T1000 (cell line): ENCODE data around the gene LILRA2.
"Not testable (repeated sequence)": the region's sequence is repeated elsewhere in the genome, so short reads cannot be mapped to it uniquely, and the experiment has no call there.

Source experiments
- DNase-seq: peaks from one replicate; lab custom pipeline; 2025; ENCODE audit warnings: mixed read lengths; lab: John Stamatoyannopoulos, UW

Gene LILRA2

DNA sequence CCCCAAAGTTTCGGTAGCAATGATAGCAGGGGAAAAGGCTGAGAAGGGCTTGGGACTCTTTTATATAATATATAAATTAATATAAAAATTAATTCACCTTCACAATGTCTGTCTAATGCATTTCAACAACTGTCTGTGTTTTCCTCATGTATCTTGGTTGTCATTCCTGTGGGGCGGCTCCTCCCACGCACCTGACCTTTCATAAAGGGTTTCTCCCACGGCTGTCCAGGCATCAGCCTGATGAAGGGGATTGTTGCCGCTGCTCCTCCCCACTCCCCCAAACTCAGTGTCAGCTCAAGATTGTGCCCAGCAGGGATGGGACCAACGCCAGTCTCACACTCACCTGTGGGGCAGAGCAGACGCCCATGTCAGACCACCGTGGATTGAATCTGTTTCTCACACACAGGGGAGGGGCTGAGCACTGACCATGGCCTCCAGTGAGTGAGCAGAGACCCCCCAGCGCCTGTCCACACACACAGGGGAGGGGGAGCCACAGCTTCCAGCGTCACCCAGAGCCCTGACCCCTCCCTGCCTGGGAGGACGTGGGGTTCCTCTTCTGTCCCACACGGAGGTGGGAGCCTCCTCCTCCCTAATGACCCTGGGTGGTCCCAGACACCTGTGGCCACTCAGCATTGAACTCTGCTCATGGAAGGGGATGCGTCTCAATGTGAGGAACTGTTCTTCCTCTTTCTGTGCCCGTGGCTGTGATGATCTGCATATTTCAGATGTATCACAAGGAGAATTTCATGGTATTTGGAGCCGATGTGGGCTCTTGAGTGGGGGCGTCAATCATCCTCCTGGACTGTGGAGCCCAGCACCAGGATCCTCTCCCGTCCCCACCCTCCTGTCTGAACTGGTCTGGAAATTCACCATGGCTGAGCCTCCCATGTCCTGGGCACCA lies 1.6 kb upstream of the LILRA2 start:
- not testable (repeated sequence) for DNase-seq

DNA sequence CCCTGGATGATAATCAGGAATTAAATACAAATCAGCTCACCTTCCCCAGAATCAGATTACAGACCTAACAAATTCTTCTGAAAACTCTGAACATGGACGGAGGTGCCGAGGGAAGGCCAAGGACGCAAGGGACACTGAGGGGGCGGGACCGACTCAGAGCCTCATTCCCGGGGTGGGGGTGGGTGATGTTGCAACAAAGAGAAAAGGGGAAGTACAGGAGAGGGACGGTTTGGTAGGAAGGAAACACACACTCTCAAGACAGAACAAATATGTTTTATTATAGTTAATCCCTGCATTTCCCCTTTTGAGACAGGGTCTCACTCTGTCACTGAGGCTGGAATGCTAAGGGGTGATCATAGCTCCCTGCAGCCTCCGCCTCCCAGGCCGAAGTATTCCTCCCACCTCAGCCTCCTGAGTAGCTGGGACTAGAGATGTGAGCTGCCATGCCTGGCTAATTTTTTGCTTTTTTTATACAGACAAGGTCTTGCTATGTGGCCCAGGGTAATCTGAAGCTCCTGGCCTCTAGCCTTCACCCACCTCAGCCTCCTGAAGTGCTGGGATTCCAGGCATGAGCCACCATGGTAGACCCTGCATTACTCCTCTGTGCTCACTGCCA lies 786 bp upstream of the LILRA2 start:
- DNase-seq, result no peak

DNA sequence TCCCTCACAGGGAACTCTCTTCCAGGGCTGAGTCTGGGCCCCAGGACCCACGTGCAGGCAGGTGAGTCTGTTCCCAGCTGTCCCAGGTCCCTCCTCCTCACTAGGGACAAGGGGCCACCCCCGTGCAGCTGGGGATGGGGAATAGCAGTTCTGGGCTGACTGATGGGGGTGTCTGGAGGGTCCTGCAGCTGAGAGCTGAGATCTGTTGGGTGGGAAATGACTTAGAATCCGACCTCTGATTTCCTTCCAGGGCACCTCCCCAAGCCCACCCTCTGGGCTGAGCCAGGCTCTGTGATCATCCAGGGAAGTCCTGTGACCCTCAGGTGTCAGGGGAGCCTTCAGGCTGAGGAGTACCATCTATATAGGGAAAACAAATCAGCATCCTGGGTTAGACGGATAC lies 461 bp downstream of the LILRA2 start:
- DNase-seq, result no peak

DNA sequence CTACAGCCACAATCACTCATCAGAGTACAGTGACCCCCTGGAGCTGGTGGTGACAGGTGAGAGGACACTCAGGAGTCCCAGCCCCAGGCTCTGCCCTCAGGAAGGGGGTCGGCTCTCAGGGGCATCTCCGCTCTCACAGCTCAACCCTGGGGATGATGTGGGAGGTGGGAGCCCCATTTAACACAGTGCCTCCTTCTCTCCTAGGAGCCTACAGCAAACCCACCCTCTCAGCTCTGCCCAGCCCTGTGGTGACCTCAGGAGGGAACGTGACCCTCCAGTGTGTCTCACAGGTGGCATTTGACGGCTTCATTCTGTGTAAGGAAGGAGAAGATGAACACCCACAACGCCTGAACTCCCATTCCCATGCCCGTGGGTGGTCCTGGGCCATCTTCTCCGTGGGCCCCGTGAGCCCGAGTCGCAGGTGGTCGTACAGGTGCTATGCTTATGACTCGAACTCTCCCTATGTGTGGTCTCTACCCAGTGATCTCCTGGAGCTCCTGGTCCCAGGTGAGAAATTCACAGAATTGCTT lies 1.0 kb downstream of the LILRA2 start:
- DNase-seq, result no peak

DNA sequence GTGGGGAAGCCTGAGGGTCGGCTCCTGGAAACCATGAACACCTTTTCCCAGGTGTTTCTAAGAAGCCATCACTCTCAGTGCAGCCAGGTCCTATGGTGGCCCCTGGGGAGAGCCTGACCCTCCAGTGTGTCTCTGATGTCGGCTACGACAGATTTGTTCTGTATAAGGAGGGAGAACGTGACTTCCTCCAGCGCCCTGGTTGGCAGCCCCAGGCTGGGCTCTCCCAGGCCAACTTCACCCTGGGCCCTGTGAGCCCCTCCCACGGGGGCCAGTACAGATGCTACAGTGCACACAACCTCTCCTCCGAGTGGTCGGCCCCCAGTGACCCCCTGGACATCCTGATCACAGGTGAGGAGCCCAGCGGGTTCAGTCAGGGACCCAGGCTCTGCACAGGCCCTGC lies 1.6 kb downstream of the LILRA2 start:
- DNase-seq, result not testable (repeated sequence)

DNA sequence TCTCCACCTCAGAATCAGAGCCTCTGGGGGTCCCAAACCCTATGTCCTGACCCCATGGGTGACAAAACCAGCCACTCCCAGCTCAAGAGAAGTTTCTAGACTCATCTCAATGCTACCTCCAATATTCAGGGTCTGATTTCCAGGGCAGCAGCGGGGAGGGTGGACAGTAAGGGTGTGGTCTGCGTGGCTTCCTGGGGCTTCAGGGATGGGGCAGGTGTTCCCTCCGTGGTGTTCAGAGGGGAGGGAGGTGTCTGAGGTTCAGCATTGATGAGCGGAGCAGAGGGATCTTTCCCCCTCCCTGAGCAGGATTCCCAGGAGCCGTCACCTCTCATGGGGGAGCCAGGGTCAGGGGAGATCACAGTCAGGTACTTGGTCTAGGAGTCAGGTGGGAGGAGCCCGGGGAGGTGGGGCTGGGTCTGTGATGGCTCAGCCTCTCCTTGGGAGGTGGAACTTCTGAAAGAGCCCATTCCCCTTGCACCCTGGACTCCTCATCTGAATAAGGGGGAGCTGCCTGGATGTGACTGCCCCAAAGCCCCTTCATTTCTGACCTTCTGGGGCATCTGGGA lies 2.9 kb downstream of the LILRA2 start:
- no peak for DNase-seq

DNA sequence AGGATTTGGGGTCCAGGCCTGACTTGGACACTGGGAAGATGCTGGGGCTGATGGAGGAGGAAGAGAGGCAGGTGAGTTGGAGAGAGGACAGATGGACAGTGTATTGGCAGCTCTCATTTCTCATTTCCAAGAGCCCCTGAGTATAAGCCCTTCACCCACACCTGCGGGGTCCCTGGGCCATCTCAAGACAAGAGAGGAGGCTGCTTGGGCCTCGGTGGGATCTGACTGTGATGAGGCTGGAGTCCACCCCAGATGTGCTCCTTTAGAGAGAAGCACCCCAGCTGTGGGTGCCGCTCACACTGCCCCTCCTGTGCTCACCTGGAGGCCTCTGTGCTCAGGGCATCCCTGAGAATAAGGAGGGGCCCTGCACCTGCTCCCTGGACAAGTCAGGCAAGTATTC lies 3.7 kb downstream of the LILRA2 start:
- no peak for DNase-seq

DNA sequence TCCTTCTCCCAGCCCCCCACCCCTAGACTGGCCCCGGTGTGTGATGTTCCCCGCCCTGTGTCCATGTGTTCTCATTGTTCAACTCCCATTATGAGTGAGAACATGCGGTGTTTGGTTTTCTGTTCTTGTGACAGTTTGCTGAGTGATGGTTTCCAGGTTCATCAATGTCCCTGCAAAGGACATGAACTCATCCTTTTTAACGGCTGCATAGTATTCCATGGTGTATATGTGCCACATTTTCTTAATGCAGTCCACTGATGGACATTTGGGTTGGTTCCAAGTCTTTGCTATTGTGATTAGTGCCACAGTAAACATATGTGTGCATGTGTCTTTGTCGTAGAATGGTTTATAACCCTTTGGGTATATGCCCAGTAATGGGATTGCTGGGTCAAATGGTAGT lies 4.7 kb downstream of the LILRA2 start:
- DNase-seq, result not testable (repeated sequence)

DNA sequence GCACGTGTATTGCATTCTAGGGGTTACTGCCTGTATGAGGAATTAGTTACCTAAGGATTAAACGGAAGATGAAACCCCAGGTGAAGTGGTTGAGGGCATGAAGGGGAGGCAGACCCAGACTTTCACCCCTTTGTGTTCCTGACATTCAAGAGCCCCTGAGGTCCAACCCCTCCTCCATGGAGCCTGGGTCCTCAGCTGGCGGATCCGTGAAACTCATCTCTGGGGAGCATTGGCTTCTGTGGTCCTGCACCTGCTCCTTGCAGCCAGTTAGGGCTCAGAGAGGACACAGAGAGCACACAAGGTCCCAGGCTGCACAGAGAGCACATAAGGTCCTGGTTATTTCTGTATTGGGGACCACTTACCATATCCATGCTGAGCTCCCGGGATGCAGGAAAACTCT lies 12.8 kb downstream of the LILRA2 start:
- no peak for DNase-seq

DNA sequence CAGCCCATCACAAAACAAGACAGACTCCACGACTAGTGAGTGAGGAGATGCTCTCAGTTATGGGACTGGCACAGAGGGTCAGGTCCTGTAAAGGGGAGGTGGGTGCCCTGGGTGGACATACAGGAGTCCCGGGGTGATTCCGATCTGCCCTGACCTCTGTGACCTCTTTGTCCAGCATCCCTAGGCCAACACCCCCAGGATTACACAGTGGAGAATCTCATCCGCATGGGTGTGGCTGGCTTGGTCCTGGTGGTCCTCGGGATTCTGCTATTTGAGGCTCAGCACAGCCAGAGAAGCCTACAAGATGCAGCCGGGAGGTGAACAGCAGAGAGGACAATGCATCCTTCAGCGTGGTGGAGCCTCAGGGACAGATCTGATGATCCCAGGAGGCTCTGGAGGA lies 13.4 kb downstream of the LILRA2 start:
- no peak for DNase-seq

DNA sequence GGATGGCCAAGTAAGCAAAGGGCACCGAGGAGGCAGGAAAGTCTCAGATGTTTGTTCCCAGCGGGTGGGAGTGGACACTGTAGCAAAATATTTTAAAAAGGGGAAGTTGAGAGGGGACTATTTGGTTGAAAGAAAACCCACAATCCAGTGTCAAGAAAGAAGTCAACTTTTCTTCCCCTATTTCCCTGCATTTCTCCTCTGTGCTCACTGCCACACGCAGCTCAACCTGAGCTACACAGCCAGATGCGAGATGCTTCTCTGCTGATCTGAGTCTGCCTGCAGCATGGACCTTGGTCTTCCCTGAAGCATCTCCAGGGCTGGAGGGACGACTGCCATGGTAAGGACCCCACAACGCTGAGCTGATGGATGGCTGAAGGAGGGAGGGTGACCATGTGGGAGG lies 19.9 kb downstream of the LILRA2 start, which contains the start of gene LILRA1:
TSS of gene LILRA1 (plus strand) at position 188 of the 400 bp plus-strand sequence. CDS start 613 bp downstream, outside the sequence.
- DNase-seq, result not testable (repeated sequence)

DNA sequence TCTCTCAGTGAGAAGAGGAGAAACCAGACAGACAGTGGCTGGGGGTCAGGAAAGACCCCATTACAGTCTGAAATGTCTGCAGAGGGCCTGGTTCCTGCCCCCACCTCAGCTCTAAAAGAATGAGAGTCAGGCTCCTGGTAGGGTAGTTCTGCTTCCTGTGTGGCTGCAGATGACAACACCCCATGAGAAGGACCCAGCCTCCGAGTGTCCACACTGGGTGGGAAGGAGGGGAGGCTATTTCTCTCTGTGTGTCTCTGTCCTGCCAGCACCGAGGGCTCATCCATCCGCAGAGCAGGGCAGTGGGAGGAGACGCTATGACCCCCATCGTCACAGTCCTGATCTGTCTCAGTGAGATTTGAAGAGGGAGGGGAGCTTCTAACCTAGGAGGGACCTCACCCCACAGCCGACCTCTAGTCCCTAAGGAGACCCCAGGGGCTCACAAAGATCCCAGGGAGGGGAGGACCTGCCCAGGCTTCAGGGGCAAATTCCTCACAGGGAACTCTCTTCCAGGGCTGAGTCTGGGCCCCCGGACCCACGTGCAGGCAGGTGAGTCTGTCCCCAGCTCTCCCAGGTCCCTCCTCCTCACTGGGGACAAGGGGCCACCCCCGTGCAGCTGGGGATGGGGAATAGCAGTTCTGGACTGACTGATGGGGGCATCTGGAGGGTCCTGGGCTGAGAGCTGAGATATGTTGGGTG lies 20.5 kb downstream of the LILRA2 start:
- not testable (repeated sequence) for DNase-seq

DNA sequence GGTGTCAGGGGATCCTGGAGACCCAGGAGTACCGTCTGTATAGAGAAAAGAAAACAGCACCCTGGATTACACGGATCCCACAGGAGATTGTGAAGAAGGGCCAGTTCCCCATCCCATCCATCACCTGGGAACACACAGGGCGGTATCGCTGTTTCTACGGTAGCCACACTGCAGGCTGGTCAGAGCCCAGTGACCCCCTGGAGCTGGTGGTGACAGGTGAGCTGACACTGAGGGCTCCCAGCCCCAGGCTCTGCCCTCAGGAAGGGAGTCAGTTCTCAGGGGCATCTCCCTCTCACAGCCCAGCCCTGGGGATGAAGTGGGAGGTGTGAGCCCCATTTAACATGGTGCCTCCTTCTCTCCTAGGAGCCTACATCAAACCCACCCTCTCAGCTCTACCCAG lies 21.1 kb downstream of the LILRA2 start:
- DNase-seq, result no peak

DNA sequence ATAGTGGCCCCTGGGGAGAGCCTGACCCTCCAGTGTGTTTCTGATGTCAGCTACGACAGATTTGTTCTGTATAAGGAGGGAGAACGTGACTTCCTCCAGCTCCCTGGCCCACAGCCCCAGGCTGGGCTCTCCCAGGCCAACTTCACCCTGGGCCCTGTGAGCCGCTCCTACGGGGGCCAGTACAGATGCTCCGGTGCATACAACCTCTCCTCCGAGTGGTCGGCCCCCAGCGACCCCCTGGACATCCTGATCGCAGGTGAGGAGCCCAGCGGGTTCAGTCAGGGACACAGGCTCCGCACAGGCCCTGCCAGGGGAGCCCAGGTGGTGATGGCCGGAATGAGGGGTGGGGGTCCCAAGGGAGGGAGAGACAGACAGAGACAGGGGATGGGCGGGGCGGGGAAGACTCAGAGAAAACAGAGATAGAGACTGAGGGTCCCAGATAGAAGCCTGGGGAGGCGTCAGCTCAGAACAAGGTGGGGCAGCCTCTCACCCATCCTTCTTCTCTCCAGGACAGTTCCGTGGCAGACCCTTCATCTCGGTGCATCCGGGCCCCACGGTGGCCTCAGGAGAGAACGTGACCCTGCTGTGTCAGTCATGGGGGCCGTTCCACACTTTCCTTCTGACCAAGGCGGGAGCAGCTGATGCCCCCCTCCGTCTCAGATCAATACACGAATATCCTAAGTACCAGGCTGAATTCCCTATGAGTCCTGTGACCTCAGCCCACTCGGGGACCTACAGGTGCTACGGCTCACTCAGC lies 22.3 kb downstream of the LILRA2 start:
- DNase-seq, result not testable (repeated sequence)

DNA sequence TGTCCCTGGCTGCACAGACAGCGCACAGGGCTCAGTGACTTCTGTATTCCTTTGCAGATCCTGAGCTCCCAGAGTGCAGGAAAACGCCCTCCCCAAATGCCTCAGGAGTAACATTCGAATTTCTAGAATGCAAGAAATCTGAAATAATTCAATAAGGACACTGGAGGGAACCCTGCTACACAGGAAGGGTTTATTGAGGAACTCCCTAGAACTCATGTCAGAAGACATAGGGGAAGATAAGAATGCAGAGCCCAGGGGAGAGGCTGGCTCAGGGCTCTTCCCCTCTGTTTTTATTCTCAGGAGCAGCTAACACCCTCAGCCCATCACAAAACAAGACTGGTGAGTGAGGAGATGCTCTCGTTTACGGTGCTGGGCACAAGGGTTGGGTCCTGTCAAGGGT lies 26.6 kb downstream of the LILRA2 start:
- no peak for DNase-seq

DNA sequence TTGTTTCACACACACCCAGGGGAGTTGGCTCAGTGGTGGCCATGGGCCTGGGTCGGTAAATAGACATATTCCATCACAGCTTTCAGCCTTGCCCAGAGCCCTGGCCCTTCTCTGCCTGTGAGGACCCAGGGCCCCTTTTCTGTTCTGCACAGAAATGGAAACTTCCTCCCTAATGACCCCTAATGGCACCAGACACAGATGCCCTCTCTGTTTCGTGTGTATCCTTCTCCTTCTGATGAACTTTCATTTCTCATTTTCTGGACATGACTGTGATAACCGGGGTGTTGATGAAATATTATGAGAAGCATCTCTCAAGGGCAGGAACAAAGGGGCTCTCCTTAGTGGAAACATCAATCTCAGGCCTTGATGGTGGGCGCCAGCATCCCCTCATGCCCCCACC lies 32.6 kb downstream of the LILRA2 start:
- no peak for DNase-seq

DNA sequence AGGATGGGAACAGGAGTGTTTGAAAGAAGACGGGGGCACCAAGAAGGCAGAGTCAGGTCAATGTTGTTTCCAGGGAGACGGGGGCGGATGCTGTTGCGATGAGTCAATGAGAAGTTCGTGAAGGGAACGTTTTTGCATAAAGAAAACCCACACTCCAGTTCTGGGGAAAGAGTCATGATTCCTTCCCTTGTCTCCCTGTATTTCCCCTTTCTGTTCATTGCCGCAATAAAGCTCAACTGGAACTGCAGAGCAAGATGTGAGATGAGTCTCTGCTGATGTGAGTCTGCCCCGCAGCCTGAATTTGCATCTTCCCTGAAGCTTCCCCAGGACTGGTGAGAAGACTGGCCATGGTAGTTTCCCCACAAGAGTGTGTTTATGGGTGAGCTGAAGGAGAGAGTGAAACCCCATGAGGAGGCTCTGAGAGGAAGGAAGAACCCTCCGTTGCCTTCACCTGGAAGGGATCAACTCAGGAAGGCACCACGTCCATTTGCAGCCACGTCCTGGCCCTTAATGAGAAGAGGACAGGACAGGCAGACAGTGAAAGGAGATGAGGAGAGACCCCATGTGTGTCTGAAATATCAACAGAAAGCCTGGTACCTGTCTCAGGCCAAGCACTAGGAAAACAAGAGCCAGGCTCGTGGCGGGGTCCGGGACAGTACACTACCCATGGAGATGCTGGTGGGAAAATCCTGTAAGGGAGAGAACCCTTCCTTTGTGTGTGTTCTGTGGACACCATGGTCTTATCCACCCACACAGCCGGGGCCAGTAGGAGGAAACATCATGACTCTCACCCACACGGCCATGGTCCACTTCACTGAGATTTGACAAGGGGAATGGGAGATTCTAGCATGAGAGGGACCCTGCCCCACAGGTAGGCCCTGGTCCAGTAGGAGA lies 33.5 kb downstream of the LILRA2 start:
- DNase-seq, result no peak

DNA sequence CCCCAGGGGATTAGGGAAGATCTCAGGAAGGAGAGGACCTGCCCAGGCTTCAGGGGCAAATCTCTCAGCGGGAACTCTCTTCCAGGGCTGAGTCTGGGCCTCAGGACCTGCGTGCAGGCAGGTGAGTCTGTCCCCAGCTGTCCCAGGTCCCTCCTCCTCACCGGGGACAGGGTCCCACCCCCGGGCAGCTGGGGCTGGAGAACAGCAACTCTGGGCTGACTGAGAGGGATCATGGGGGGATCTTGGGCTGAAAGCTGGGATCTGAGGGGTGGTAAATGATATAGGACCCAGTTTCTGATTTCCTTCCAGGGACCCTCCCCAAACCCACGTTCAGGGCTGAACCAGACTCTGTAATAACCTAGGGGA lies 34.2 kb downstream of the LILRA2 start:
- DNase-seq, result no peak

DNA sequence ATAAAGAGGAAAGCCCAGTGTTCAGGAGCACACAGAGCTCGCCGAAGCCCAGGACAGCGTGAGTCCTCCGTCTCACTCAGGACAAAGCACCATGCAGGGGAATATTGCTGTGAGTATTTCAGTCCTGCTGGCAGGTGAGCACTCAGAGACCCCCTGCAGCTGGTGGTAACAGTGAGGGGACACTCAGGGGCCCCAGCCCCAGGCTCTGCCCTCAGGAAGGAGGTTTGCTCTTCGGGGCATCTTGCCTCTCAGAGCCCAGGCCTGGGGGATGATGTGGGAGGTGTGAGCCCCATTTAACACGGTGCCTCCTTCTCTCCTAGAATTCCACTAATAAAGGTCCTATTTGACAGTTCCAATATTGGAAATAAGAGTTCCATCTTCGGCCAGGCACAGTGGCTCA lies 34.6 kb downstream of the LILRA2 start:
- DNase-seq, result no peak

DNA sequence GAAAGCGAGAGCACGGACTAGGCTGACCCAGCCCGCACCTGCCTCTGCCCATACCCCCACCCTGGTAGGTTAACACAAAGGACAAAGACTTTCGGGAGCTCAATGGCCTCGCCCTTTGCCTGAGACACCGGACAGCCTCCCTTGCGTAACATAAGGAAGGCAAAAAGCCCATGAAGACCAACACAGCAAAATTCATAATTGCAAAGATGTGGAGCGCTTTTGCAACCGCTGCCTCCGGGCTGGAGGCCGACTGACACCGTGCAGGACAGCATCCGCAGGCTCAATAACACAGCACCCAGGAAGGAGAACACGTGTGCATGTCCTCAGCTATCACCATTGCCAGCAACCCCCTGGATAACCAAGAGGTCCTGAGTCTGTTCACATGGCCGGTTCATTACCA lies 35.2 kb downstream of the LILRA2 start:
- DNase-seq, result no peak
